ENCODE data around the gene ARMH4.

Gene ARMH4

GRCh38 chr14:58119381-58119780 lies 32.6 kb downstream of the ARMH4 start:
- Histone ChIP-seq H3K4me3 (ENCODE audit: low read depth, low read length) (no peak overlapping the region), H3K36me3 (ENCODE audit: control insufficient read depth, insufficient read depth, low read length) (no peaks in the 10 kb centered on the region), H3K9ac (ENCODE audit: low read depth, low read length) (no peak overlapping the region), H3K27ac (ENCODE audit: low read depth, low read length) (no peak overlapping the region), H3K9me3 (ENCODE audit: control insufficient read depth, insufficient read depth, low read length) (no peaks in the 10 kb centered on the region), H3K27me3 (ENCODE audit: control insufficient read depth, insufficient read depth, low read length) (no peaks in the 10 kb centered on the region), H3K4me1 (ENCODE audit: control insufficient read depth, insufficient read depth, low read length) (peaks cover 3% of the 10 kb centered on the region; the same call in 1 of the 2 replicates)

DNA sequence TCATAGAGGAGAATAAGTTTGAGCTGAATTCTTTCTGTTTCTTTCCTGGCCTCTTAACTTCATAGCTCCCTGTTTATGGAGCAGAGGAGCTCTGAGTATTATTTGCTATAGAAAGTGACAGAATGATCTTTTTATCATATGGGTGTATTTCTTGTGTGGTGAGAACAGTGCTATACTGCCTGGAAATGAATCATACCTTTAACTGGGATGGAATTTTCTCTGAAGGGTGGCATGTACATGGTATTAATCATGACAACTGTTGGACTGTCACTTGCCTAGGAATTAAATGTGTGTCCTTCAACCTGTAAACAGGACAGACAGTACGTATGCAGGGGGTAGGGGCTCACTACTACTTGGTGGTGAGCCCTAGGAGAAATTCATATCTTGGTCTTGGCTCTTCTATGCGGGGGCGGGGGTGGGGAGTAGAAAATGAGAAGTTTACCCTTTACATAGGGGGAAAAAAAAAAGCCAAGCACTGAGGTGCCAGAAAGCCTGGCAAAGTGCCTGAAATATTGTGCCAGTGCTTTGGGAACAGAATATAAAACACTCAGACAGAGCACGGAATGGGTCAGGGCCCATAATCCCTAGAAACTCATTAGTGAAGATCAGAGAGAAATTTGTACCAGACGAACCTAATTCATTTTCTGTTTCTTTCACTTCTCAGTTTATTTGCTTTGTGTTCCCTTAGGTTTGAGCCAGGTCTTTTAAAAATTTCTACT lies 33.8 kb downstream of the ARMH4 start:
- H3K27ac ChIP-seq (ENCODE audit: low read depth, low read length) = no peak overlapping the region
- peaks cover 3% of the 10 kb centered on the region; the same call in 1 of the 2 replicates for H3K4me1 ChIP-seq (ENCODE audit: control insufficient read depth, insufficient read depth, low read length)

DNA sequence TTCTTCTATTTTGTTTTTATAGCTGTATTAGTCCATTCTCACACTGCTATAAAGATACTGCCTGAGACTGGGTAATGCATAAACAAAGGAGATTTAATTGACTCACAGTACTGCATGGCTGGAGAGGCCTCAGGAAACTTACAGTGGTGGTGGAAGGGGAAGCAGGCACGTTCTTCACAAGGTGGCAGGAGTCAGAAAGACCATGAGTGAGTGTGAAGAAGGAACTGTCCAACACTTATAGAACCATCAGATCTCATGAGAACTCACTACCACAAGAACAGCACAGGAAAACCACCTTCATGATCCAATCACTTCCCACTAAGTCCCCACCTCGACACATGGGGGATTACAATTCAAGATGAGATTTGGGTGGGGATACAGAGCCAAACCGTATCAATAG lies 42.3 kb downstream of the ARMH4 start:
- Histone ChIP-seq H3K27ac (ENCODE audit: low read depth, low read length) (no peak overlapping the region), H3K4me3 (ENCODE audit: low read depth, low read length) (no peak overlapping the region), H3K9me3 (ENCODE audit: control insufficient read depth, insufficient read depth, low read length) (no peaks in the 10 kb centered on the region), H3K27me3 (ENCODE audit: control insufficient read depth, insufficient read depth, low read length) (no peaks in the 10 kb centered on the region), H3K4me1 (ENCODE audit: control insufficient read depth, insufficient read depth, low read length) (no peaks in the 10 kb centered on the region), H3K36me3 (ENCODE audit: control insufficient read depth, insufficient read depth, low read length) (no peaks in the 10 kb centered on the region), H3K9ac (ENCODE audit: low read depth, low read length) (no peak overlapping the region)

More for the DNA sequence above, 33.8 kb downstream of the ARMH4 start:
- H3K9ac ChIP-seq (ENCODE audit: low read depth, low read length) = no peak overlapping the region
- H3K4me3 ChIP-seq (ENCODE audit: low read depth, low read length) = no peak overlapping the region
- H3K9me3 ChIP-seq (ENCODE audit: control insufficient read depth, insufficient read depth, low read length) = no peaks in the 10 kb centered on the region
- H3K36me3 ChIP-seq (ENCODE audit: control insufficient read depth, insufficient read depth, low read length) = no peaks in the 10 kb centered on the region
- no peaks in the 10 kb centered on the region for H3K27me3 ChIP-seq (ENCODE audit: control insufficient read depth, insufficient read depth, low read length)

DNA sequence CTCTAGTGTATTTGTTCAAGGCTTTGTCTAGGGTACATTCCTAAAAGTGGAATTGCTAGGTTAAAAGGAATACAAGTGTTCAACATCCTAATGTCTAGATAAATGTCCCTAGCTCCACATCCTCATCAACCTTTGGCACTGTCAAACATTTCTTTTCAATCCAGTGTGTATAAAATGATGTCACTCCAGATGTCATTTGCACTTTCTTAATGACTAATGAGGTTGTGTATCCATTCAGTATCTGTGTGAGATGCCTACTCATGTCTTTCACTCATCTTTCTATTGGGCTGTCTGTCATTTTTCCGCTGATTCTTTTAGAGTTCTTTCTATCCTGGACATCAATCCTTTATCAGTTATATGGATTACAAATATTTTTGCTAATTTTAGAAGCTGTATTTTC lies 43.3 kb downstream of the ARMH4 start:
- Histone ChIP-seq H3K36me3 (ENCODE audit: control insufficient read depth, insufficient read depth, low read length) (no peaks in the 10 kb centered on the region), H3K4me3 (ENCODE audit: low read depth, low read length) (no peak overlapping the region), H3K9ac (ENCODE audit: low read depth, low read length) (no peak overlapping the region), H3K27ac (ENCODE audit: low read depth, low read length) (no peak overlapping the region), H3K9me3 (ENCODE audit: control insufficient read depth, insufficient read depth, low read length) (no peaks in the 10 kb centered on the region), H3K27me3 (ENCODE audit: control insufficient read depth, insufficient read depth, low read length) (no peaks in the 10 kb centered on the region), H3K4me1 (ENCODE audit: control insufficient read depth, insufficient read depth, low read length) (no peaks in the 10 kb centered on the region)

DNA sequence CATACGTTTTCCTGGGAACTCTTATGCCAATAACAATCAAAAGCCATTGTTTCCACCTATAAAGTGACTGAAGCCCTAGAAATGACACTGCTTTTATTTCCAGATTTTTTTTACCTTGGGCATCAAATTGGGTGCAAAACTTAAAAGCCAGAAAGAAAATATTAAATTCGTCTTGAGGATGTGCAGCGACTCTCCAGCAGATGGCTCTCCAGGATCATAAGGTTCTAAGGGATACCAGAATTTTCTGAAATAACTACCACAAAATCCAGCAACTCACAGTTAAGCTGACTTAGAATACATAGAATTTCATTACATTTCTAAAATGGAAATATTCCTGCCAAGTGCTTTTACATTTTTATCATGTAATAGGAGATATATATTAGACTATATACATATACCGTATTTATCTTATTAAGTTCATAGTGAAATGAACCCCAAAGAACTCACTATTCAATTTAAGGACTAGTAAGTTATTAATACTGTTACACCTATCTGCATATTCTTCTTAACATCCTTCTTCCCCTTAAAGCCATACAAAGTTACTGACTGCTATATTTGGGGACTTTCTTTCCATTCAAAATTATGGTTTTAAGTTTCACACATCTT lies 44.0 kb downstream of the ARMH4 start:
- no peak overlapping the region for H3K4me3 ChIP-seq (ENCODE audit: low read depth, low read length)
- no peaks in the 10 kb centered on the region for H3K9me3 ChIP-seq (ENCODE audit: control insufficient read depth, insufficient read depth, low read length)
- H3K36me3 ChIP-seq (ENCODE audit: control insufficient read depth, insufficient read depth, low read length) = no peaks in the 10 kb centered on the region
- H3K27me3 ChIP-seq (ENCODE audit: control insufficient read depth, insufficient read depth, low read length) = no peaks in the 10 kb centered on the region
- H3K4me1 ChIP-seq (ENCODE audit: control insufficient read depth, insufficient read depth, low read length) = no peaks in the 10 kb centered on the region
- no peak overlapping the region for H3K9ac ChIP-seq (ENCODE audit: low read depth, low read length)
- no peak overlapping the region for H3K27ac ChIP-seq (ENCODE audit: low read depth, low read length)

GRCh38 chr14:58107041-58107440 lies 45.0 kb downstream of the ARMH4 start:
- Histone ChIP-seq H3K27me3 (ENCODE audit: control insufficient read depth, insufficient read depth, low read length) (no peaks in the 10 kb centered on the region), H3K4me3 (ENCODE audit: low read depth, low read length) (no peak overlapping the region), H3K9me3 (ENCODE audit: control insufficient read depth, insufficient read depth, low read length) (no peaks in the 10 kb centered on the region), H3K36me3 (ENCODE audit: control insufficient read depth, insufficient read depth, low read length) (no peaks in the 10 kb centered on the region), H3K27ac (ENCODE audit: low read depth, low read length) (no peak overlapping the region), H3K9ac (ENCODE audit: low read depth, low read length) (no peak overlapping the region), H3K4me1 (ENCODE audit: control insufficient read depth, insufficient read depth, low read length) (no peaks in the 10 kb centered on the region)

DNA sequence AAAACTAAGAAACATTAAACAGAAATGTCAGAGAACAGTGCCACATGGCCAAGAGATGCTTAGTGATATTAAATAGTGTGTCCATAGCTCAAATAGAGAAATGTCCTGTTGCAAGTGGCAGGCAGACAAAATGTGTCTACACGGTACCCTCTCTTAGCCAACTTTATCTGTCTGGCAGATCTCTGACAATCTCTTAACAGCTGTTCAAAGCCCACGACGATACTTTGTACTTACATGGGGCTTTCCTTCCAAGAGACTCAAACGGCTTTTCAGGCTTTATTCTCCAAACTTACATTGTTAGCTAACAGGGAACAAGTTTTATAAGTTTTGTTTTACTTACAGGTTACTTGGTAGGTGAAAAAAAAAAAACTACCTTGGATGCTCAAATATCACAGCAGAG lies 45.6 kb downstream of the ARMH4 start:
- no peaks in the 10 kb centered on the region for H3K4me1 ChIP-seq (ENCODE audit: control insufficient read depth, insufficient read depth, low read length)
- H3K27me3 ChIP-seq (ENCODE audit: control insufficient read depth, insufficient read depth, low read length) = no peaks in the 10 kb centered on the region
- H3K9me3 ChIP-seq (ENCODE audit: control insufficient read depth, insufficient read depth, low read length) = no peaks in the 10 kb centered on the region
- H3K9ac ChIP-seq (ENCODE audit: low read depth, low read length) = no peak overlapping the region
- H3K27ac ChIP-seq (ENCODE audit: low read depth, low read length) = no peak overlapping the region
- no peaks in the 10 kb centered on the region for H3K36me3 ChIP-seq (ENCODE audit: control insufficient read depth, insufficient read depth, low read length)
- no peak overlapping the region for H3K4me3 ChIP-seq (ENCODE audit: low read depth, low read length)

GRCh38 chr14:58104808-58105207 lies 47.2 kb downstream of the ARMH4 start:
- H3K27ac ChIP-seq (ENCODE audit: low read depth, low read length) = no peak overlapping the region
- no peaks in the 10 kb centered on the region for H3K27me3 ChIP-seq (ENCODE audit: control insufficient read depth, insufficient read depth, low read length)

DNA sequence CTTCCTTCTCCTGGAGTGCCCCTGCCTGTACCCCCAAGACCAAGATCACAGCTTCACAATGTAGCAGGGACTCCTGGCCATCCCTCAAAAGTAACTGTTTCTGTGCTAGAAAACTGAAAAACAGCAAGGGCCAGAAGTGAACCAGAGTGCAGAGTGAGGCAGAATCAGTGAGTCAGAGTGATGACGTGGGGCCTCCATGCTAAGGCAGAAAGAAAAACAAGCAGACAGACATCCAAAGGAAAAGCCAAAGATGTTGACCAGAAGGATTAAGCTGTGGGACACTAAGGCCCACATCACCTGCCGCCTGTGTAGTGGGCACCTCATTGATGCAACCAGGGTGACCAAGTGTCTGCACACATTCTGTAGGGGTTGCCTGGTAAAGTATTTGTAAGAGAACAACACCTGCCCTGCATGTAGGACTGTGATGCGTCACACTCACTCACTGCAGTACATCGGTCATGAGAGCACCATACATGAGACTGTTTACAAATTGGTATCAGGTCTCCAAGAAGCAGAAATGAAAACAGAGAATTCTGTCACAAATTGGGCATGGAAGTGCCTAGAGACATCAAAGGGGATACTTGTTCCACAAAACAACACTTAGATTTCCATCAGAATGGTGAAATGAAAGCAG lies 51.2 kb downstream of the ARMH4 start:
- no peak overlapping the region for H3K4me3 ChIP-seq (ENCODE audit: low read depth, low read length)
- H3K4me1 ChIP-seq (ENCODE audit: control insufficient read depth, insufficient read depth, low read length) = no peaks in the 10 kb centered on the region
- no peaks in the 10 kb centered on the region for H3K9me3 ChIP-seq (ENCODE audit: control insufficient read depth, insufficient read depth, low read length)
- no peak overlapping the region for H3K27ac ChIP-seq (ENCODE audit: low read depth, low read length)
- no peak overlapping the region for H3K9ac ChIP-seq (ENCODE audit: low read depth, low read length)
- no peaks in the 10 kb centered on the region for H3K36me3 ChIP-seq (ENCODE audit: control insufficient read depth, insufficient read depth, low read length)
- H3K27me3 ChIP-seq (ENCODE audit: control insufficient read depth, insufficient read depth, low read length) = no peaks in the 10 kb centered on the region

More at GRCh38 chr14:58104808-58105207, 47.2 kb downstream of the ARMH4 start:
- Histone ChIP-seq H3K4me1 (ENCODE audit: control insufficient read depth, insufficient read depth, low read length) (no peaks in the 10 kb centered on the region), H3K36me3 (ENCODE audit: control insufficient read depth, insufficient read depth, low read length) (no peaks in the 10 kb centered on the region), H3K9ac (ENCODE audit: low read depth, low read length) (no peak overlapping the region), H3K4me3 (ENCODE audit: low read depth, low read length) (no peak overlapping the region), H3K9me3 (ENCODE audit: control insufficient read depth, insufficient read depth, low read length) (no peaks in the 10 kb centered on the region)

GRCh38 chr14:58099682-58100081 lies 52.3 kb downstream of the ARMH4 start:
- no peaks in the 10 kb centered on the region for H3K27me3 ChIP-seq (ENCODE audit: control insufficient read depth, insufficient read depth, low read length)

GRCh38 chr14:58098507-58098906 lies 53.5 kb downstream of the ARMH4 start:
- Histone ChIP-seq H3K9ac (ENCODE audit: low read depth, low read length) (no peak overlapping the region), H3K27ac (ENCODE audit: low read depth, low read length) (no peak overlapping the region), H3K36me3 (ENCODE audit: control insufficient read depth, insufficient read depth, low read length) (no peaks in the 10 kb centered on the region), H3K27me3 (ENCODE audit: control insufficient read depth, insufficient read depth, low read length) (no peaks in the 10 kb centered on the region), H3K4me1 (ENCODE audit: control insufficient read depth, insufficient read depth, low read length) (no peaks in the 10 kb centered on the region), H3K9me3 (ENCODE audit: control insufficient read depth, insufficient read depth, low read length) (no peaks in the 10 kb centered on the region), H3K4me3 (ENCODE audit: low read depth, low read length) (no peak overlapping the region)

More at GRCh38 chr14:58099682-58100081, 52.3 kb downstream of the ARMH4 start:
- H3K27ac ChIP-seq (ENCODE audit: low read depth, low read length) = no peak overlapping the region
- H3K4me3 ChIP-seq (ENCODE audit: low read depth, low read length) = no peak overlapping the region
- no peaks in the 10 kb centered on the region for H3K4me1 ChIP-seq (ENCODE audit: control insufficient read depth, insufficient read depth, low read length)
- no peaks in the 10 kb centered on the region for H3K9me3 ChIP-seq (ENCODE audit: control insufficient read depth, insufficient read depth, low read length)
- no peak overlapping the region for H3K9ac ChIP-seq (ENCODE audit: low read depth, low read length)
- no peaks in the 10 kb centered on the region for H3K36me3 ChIP-seq (ENCODE audit: control insufficient read depth, insufficient read depth, low read length)
